Upper lobe of right lung (tissue), 1 donor: ENCODE results near the gene MTSS2. TPM values are rescaled to one million over a fixed set of nuclear protein-coding genes. Genes with fewer than 3 reads are reported as not detected.

Experiments used
- ATAC-seq: fragments of 200-7000 bp; cut with Tn5 transposase; one replicate; pipeline ENCODE4 v1.9.1; 2020; ENCODE audit warnings: mild to moderate bottlenecking, moderate library complexity
- DNase-seq: peaks from one replicate; pipeline ENCODE4 v3.0.0-alpha.2; 2020
- H3K27ac ChIP-seq: fragments of 200-600 bp; one replicate; pipeline ENCODE4 v1.8.0; 2022
- H3K27me3 ChIP-seq: fragments of 200-600 bp; one replicate; pipeline ENCODE4 v1.8.0; 2022; ENCODE audit warnings: mild to moderate bottlenecking
- H3K36me3 ChIP-seq: fragments of 200-600 bp; one replicate; pipeline ENCODE4 v1.8.0; 2022
- H3K4me1 ChIP-seq: fragments of 200-600 bp; one replicate; pipeline ENCODE4 v1.8.0; 2022
- H3K4me3 ChIP-seq: fragments of 200-600 bp; one replicate; pipeline ENCODE4 v1.8.0; 2022; ENCODE audit warnings: mild to moderate bottlenecking
- H3K9me3 ChIP-seq: fragments of 200-600 bp; one replicate; pipeline ENCODE4 v1.8.0; 2022
- CTCF ChIP-seq: fragments of 200-600 bp; IDR thresholded peaks from one replicate; pipeline ENCODE4 v1.8.0; 2022; ENCODE audit warnings: antibody characterized with exemption
- intact Hi-C: fragments of 100-400 bp; cut with DNase I; formaldehyde crosslinking; loops from one replicate; pipeline ENCODE4 v1.11.0; 2022
- total RNA-seq: library from RNA; stranded (reverse); fragmentation: NEBNext Ultra II Directional; extraction: Animal tissue kit (Norgen Biotek cat#: 25700); gene quantifications from one replicate; pipeline ENCODE4 v1.2.1, GENCODE V29; 2021
- donor health status: DM: no; HTN: yes; CAD: no; lungs with severe emphysema.

Gene MTSS2
- total RNA-seq, 1 donor from 2014 or later, result 81.3 TPM

- H3K27ac ChIP-seq, result no peak overlapping the region
- ATAC-seq (no peak), DNase-seq (no peak)
- H3K4me3 ChIP-seq, result no peak overlapping the region
- H3K9me3 ChIP-seq, result no peaks in the 10 kb centered on the region
- peaks cover 27% of the 10 kb centered on the region for H3K4me1 ChIP-seq
- H3K36me3 ChIP-seq, result peaks cover 63% of the 10 kb centered on the region
- H3K27me3 ChIP-seq, result no peaks in the 10 kb centered on the region
- no peak for TF ChIP-seq CTCF
- intact Hi-C loops, result loop anchor here (10.0 kb wide), 1 partner anchor 96 kb away; no protein-coding TSS in a partner anchor
Measured at GRCh38 chr16:70678121-70678897, 7.5 kb downstream of the MTSS2 start.

- intact Hi-C loops, result loop anchor here (10.0 kb wide), 1 partner anchor 97 kb away; no protein-coding TSS in a partner anchor
- Histone ChIP-seq H3K9me3 (no peaks in the 10 kb centered on the region), H3K4me3 (no peak overlapping the region), H3K36me3 (peaks cover 70% of the 10 kb centered on the region), H3K27me3 (no peaks in the 10 kb centered on the region), H3K4me1 (peaks cover 20% of the 10 kb centered on the region), H3K27ac (no peak overlapping the region)
- ATAC-seq (no peak), DNase-seq (peak; percentile 53)
- no peak for TF ChIP-seq CTCF
Measured at GRCh38 chr16:70677499-70678120, 8.2 kb downstream of the MTSS2 start.

DNA sequence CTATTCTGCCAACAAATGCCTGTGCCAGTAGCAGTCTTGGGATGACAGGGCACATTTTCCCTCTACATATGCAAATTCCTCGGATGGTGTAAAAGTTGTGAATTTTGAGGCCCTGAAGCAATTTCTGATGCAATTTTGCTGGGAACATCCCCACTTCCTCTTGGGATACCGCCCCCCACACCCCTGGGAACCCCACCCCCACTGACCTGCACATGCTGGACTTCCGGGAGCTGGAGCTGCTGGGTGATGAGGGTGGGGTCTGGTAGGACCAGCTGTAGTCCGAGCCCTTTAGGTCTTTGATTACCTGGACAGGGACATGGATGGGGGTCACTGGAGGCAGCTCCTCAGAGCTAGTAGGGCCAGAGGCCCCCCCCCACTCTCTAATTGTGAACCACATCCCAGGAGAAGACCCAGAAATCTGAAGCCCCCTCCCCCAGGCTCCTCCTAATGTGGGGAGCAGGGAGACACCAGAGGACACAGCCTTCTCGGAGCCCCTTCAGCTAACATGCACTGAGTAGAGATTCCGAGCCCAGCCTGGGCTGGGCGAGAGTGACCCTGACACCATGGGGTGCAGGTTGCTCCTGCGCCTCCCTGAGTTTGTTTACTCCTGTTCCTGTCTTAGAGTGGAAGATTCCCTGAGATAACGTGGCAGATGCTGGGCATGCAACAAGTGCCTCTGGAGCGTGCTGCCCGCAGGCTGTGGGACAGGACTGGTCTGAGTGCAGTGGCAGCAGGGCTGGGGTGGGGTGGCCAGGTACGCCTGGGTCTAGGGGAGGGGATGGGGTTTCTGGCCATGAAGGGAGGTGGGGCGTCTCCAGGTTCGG, 9.0 kb downstream of the MTSS2 start:
- no peak for TF ChIP-seq CTCF
- Histone ChIP-seq H3K4me3 (no peak overlapping the region), H3K27me3 (no peaks in the 10 kb centered on the region), H3K36me3 (peaks cover 75% of the 10 kb centered on the region), H3K9me3 (no peaks in the 10 kb centered on the region), H3K27ac (no peak overlapping the region), H3K4me1 (peaks cover 16% of the 10 kb centered on the region)
- ATAC-seq (no peak), DNase-seq (peak; percentile 61)
- intact Hi-C loops, result loop anchor here (10.0 kb wide), 1 partner anchor 98 kb away; no protein-coding TSS in a partner anchor

DNA sequence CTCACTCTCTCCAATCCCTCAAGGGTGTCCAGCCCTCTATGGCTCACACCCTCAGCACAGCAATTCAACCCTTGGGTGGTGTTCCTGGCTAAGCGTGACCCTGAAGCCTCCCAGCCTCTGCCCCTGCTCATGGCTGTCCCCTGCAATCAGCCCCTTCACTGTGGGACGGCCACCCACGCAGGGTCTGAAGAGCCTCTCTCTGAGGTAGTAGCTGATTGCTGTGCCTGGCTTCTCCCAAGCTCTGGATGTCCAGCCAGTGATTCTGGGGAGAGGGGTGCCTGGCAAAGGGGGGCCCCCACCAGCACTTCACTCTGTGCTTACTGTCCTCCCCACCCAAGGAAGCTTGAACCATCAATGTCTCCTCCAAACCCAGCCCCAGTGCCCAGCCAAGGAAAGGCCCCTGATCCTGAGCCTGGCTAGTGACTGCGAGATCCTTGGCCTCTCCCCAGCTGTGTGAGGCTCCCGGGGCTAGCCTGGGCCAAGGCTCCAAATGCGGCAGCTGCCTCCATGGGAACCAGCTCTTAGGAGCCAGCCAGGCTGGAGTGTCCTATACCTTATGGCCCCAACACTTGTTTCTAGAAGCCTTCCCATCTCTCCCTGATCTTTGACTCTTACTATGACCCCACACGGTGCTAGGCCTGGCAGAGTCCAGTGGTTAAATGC, 9.9 kb downstream of the MTSS2 start:
- no peaks in the 10 kb centered on the region for H3K27me3 ChIP-seq
- H3K4me1 ChIP-seq, result peaks cover 7% of the 10 kb centered on the region
- no peak overlapping the region for H3K4me3 ChIP-seq
- H3K36me3 ChIP-seq, result peaks cover 83% of the 10 kb centered on the region
- TF ChIP-seq CTCF, result no peak
- intact Hi-C loops, result loop anchor here (10.0 kb wide), 1 partner anchor 99 kb away; no protein-coding TSS in a partner anchor
- H3K9me3 ChIP-seq, result no peaks in the 10 kb centered on the region
- peak; percentile 51 for DNase-seq
- no peak for ATAC-seq
- no peak overlapping the region for H3K27ac ChIP-seq
